K562 (cell line): ENCODE results near the gene SLC24A3. TPM values are rescaled to one million over a fixed set of nuclear protein-coding genes. Genes with fewer than 3 reads are reported as not detected.

Experiments
- ATAC-seq: fragments of 200-7000 bp; cut with Tn5 transposase; 3 replicates; pipeline ENCODE4 v1.9.1; 2020; ENCODE audit warnings: moderate library complexity
- BruUV-seq: library from RNA; stranded (reverse); fragments of 400-500 nt; replicated peaks from 2 replicates; lab custom pipeline; 2021; lab: Mats Ljungman, UMichigan
- CTCF ChIA-PET: fragments of 300-600 bp; formaldehyde crosslinking; extraction: SDS; loops from one replicate; lab custom pipeline; 2021; ENCODE audit warnings: low intra/inter-chr PET ratio; lab: Yijun Ruan, JAX
- POLR2A ChIA-PET: fragments of 300-600, 350-650 bp; sonication (Branson Sonifier 250); formaldehyde crosslinking; extraction: SDS; loops from one replicate; lab custom pipeline; 2021; ENCODE audit warnings: antibody characterized with exemption, inconsistent platforms; lab: Yijun Ruan, JAX
- DNase-seq, 4 experiments: peaks; one replicate each; pipeline versions ENCODE4 v3.0.0 to v3.0.0-alpha.2; 2011 to 2018; ENCODE audit warnings: low spot score in 3 of 4, mixed read lengths in 3 of 4; ENCODE audit errors: extremely low read depth in 1 of 4
- FAIRE-seq: peaks from 2 replicates; lab custom pipeline; 2011; peaks lifted over from hg19 to GRCh38; lab: Jason Lieb, UNC
- H2AFZ ChIP-seq: 2 replicates; pipeline ENCODE4 v1.6.0; 2011; ENCODE audit warnings: low read depth, low read length, control low read depth, inconsistent platforms
- H3K27ac ChIP-seq: fragments of 200-600 bp; 3 replicates; pipeline ENCODE4 v1.8.0; 2011; ENCODE audit warnings: low read depth, mild to moderate bottlenecking, control low read depth, inconsistent platforms, low read length, moderate library complexity, mixed read lengths; ENCODE audit errors: extremely low read depth
- H3K27me3 ChIP-seq, 2 experiments: fragments of 300-600 bp in 1 of 2; 2 replicates in 1 of 2; 3 replicates in 1 of 2; pipeline versions ENCODE4 v1.6.0 to v1.8.0; 2011; ENCODE audit warnings: inconsistent platforms in 2 of 2, low read length in 2 of 2, mild to moderate bottlenecking in 1 of 2, mixed read lengths in 1 of 2, moderate library complexity in 1 of 2; ENCODE audit not compliant: control insufficient read depth in 2 of 2, insufficient read depth in 2 of 2
- H3K36me3 ChIP-seq: fragments of 300-600 bp; 3 replicates; pipeline ENCODE4 v1.8.0; 2011; ENCODE audit warnings: mild to moderate bottlenecking, low read length, inconsistent platforms; ENCODE audit not compliant: control insufficient read depth, insufficient read depth
- H3K4me1 ChIP-seq, 2 experiments: fragments of 200-600 bp in 1 of 2; replicated peaks in 1 of 2; 2 replicates in 1 of 2; 3 replicates in 1 of 2; pipeline versions ENCODE4 v1.5.1 to v1.8.0; 2011; ENCODE audit warnings: inconsistent platforms in 2 of 2, low read length in 2 of 2, mild to moderate bottlenecking in 1 of 2, mixed read lengths in 1 of 2, moderate library complexity in 1 of 2; ENCODE audit not compliant: control insufficient read depth in 2 of 2, insufficient read depth in 2 of 2
- H3K4me2 ChIP-seq: 2 replicates; pipeline ENCODE4 v1.6.1; 2011; ENCODE audit warnings: low read length, control low read depth, inconsistent platforms, mixed read lengths; ENCODE audit not compliant: insufficient read depth
- H3K4me3 ChIP-seq: fragments of 200-600 bp; sonication (generic), shearing (Covaris generic); 2 replicates; pipeline ENCODE4 v1.5.1; 2016; ENCODE audit warnings: control low read depth, inconsistent platforms
- H3K79me2 ChIP-seq: fragments of 200-600 bp; 3 replicates; pipeline ENCODE4 v1.8.0; 2011; ENCODE audit warnings: low read length, inconsistent platforms; ENCODE audit not compliant: control insufficient read depth, insufficient read depth
- H3K9ac ChIP-seq, 2 experiments: 2 replicates each; pipeline versions ENCODE4 v1.6.0 to v1.6.1; 2011; ENCODE audit warnings: low read depth in 2 of 2, low read length in 2 of 2, control low read depth in 1 of 2, inconsistent platforms in 1 of 2, mild to moderate bottlenecking in 1 of 2, mixed read lengths in 1 of 2; ENCODE audit not compliant: insufficient read depth in 1 of 2
- H3K9me1 ChIP-seq: one replicate; pipeline ENCODE4 v1.6.0; 2011; ENCODE audit warnings: inconsistent platforms, mild to moderate bottlenecking, low read length, moderate library complexity; ENCODE audit not compliant: control insufficient read depth, insufficient read depth
- H3K9me3 ChIP-seq: replicated peaks from 2 replicates; pipeline ENCODE4 v1.5.1; 2011; ENCODE audit warnings: low read depth, low read length, inconsistent platforms; ENCODE audit not compliant: control insufficient read depth, insufficient read depth
- H4K20me1 ChIP-seq: replicated peaks from 2 replicates; pipeline ENCODE4 v1.6.1; 2011; ENCODE audit warnings: low read length, inconsistent platforms, mixed read lengths; ENCODE audit not compliant: control insufficient read depth, insufficient read depth
- FOXK2 ChIP-seq, 2 experiments: fragments of 450-650 bp; IDR thresholded peaks in 1 of 2; conservative IDR thresholded peaks in 1 of 2; 2 replicates each; pipeline ENCODE4 v1.6.1; 2016; ENCODE audit warnings: low read depth in 2 of 2, mild to moderate bottlenecking in 1 of 2
- NCOA2 ChIP-seq, 2 experiments: fragments of 450-650 bp; IDR thresholded peaks; 2 replicates each; pipeline ENCODE4 v1.6.1; 2018; ENCODE audit warnings: mild to moderate bottlenecking in 2 of 2, moderate library complexity in 1 of 2; ENCODE audit not compliant: partially characterized antibody in 2 of 2
- SMAD2 ChIP-seq: fragments of 150-350 bp; IDR thresholded peaks from 2 replicates; pipeline ENCODE4 v1.6.1; 2014; ENCODE audit warnings: low read depth, mild to moderate bottlenecking, low read length
- SMARCB1 ChIP-seq: IDR thresholded peaks from 2 replicates; pipeline ENCODE4 v1.6.1; 2011; ENCODE audit warnings: improper control_type of control experiment, low read depth; ENCODE audit not compliant: insufficient read length
- STAG1 ChIP-seq: sonication (generic); formaldehyde crosslinking; IDR thresholded peaks from 2 replicates; pipeline ENCODE4 v1.5.0; 2020; ENCODE audit warnings: missing genetic modification reagents, borderline replicate concordance
- ZNF518B ChIP-seq: fragments of 250-450 bp; sonication (Bioruptor Pico); IDR thresholded peaks from 2 replicates; pipeline ENCODE4 v1.5.0; 2021; ENCODE audit warnings: mild to moderate bottlenecking, moderate library complexity
- ZNF766 ChIP-seq: fragments of 200-800 bp; sonication (Bioruptor generic); conservative IDR thresholded peaks from 2 replicates; pipeline ENCODE4 v1.6.1; 2016; ENCODE audit warnings: missing genetic modification characterization, missing compliant biosample characterization
- WGBS: fragments of 100-300 bp; shearing (Covaris generic); methylation state at CpG from one replicate; pipeline ENCODE4 v1.1.6; 2016; ENCODE audit warnings: low coverage, mixed read lengths; ENCODE audit not compliant: insufficient coverage; ENCODE audit errors: missing lambda C conversion rate; 5-methylcytosine and 5-hydroxymethylcytosine counted together
- in situ Hi-C: fragments of 300-500 bp; cut with MboI; formaldehyde crosslinking; loops from 4 replicates; pipeline ENCODE4 v1.15.0; 2018; ENCODE audit warnings: inconsistent platforms, mixed read lengths
- intact Hi-C: fragments of 100-400 bp; cut with micrococcal nuclease; formaldehyde crosslinking; loops from 2 replicates; pipeline ENCODE4 v1.14.2; 2022
- polyA plus RNA-seq, 8 experiments: library from polyadenylated mRNA; depleted of rRNA in 4 of 8; stranded (reverse) in 5 of 8; unstranded in 3 of 8; fragments of >200 nt; fragmentation: Nextera tagmentation in 2 of 8; fragmentation: Illumina TruSeq in 1 of 8; extraction: Ambion mirVana in 2 of 8; extraction: Trizol in 1 of 8; gene quantifications; 2 replicates each; pipeline versions ENCODE4 v1.2.1 to v1.2.3, GENCODE V29; 2011 to 2014; ENCODE audit warnings: inconsistent platforms in 1 of 8, missing spikeins in 1 of 8
- total RNA-seq, 7 experiments: library from RNA; depleted of rRNA in 6 of 7; stranded (reverse); fragments of >200 nt in 6 of 7; fragmentation: Illumina TruSeq in 2 of 7; extraction: Trizol in 2 of 7; gene quantifications; 2 replicates each; pipeline versions ENCODE4 v1.2.1 to v1.2.3, GENCODE V29; 2011 to 2021; ENCODE audit warnings: low replicate concordance in 1 of 7
- TF ChIP-seq, protein P1 (sequence below): sonication (generic); formaldehyde crosslinking; IDR thresholded peaks from 2 replicates; pipeline ENCODE4 v1.8.0; 2022; ENCODE audit warnings: mild to moderate bottlenecking, missing genetic modification reagents, borderline replicate concordance
- TF ChIP-seq, protein P2 (sequence below): IDR thresholded peaks from 2 replicates; pipeline ENCODE4 v1.6.1; 2011; ENCODE audit not compliant: insufficient read length; ENCODE audit errors: extremely low read depth

The SLC24A3 gene
- total and polyA plus RNA-seq, 9 of the 15 experiments (the other 6 are each of a cell fraction or from before 2014, with no cell fraction given) = not detected

- TF ChIP-seq FOXK2 (conservative IDR thresholded peaks at IDR 0.05 in 1 of 2, IDR thresholded peaks at IDR 0.05 in 1 of 2; ENCODE audit: low read depth in 2 of 2) (no peak), SMARCB1 (no peak), STAG1 (CRISPR knock-in tag) (no peak), SMAD2 (no peak), NCOA2 (IDR thresholded peaks at IDR 0.05; ENCODE audit: partially characterized antibody in 2 of 2) (no peak), ZNF518B (no peak), ZNF766 (no peak)
- TF ChIP-seq, protein P1, sequence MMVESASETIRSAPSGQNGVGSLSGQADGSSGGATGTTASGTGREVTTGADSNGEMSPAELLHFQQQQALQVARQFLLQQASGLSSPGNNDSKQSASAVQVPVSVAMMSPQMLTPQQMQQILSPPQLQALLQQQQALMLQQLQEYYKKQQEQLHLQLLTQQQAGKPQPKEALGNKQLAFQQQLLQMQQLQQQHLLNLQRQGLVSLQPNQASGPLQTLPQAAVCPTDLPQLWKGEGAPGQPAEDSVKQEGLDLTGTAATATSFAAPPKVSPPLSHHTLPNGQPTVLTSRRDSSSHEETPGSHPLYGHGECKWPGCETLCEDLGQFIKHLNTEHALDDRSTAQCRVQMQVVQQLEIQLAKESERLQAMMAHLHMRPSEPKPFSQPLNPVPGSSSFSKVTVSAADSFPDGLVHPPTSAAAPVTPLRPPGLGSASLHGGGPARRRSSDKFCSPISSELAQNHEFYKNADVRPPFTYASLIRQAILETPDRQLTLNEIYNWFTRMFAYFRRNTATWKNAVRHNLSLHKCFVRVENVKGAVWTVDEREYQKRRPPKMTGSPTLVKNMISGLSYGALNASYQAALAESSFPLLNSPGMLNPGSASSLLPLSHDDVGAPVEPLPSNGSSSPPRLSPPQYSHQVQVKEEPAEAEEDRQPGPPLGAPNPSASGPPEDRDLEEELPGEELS = no peak
- TF ChIP-seq, protein P2, sequence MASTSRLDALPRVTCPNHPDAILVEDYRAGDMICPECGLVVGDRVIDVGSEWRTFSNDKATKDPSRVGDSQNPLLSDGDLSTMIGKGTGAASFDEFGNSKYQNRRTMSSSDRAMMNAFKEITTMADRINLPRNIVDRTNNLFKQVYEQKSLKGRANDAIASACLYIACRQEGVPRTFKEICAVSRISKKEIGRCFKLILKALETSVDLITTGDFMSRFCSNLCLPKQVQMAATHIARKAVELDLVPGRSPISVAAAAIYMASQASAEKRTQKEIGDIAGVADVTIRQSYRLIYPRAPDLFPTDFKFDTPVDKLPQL = no peak
- BruUV-seq = no TSS peak
- intact Hi-C loops (no loop called here), in situ Hi-C loops (loop anchor here (25.0 kb wide), 1 partner anchor 374 kb away; no protein-coding TSS in a partner anchor)
- Histone ChIP-seq H3K4me3 (no peak overlapping the region), H3K27me3 (peaks cover 0 to 6% of the 10 kb centered on the region in 2 experiments; a peak in 1 of 5 replicates), H3K79me2 (no peaks in the 10 kb centered on the region), H3K9ac (no peak overlapping the region), H3K27ac (no peak overlapping the region), H3K36me3 (no peaks in the 10 kb centered on the region), H2AFZ (no peak overlapping the region), H3K9me1 (no peaks in the 10 kb centered on the region), H4K20me1 (no peaks in the 10 kb centered on the region), H3K9me3 (no peaks in the 10 kb centered on the region), H3K4me1 (no peaks in the 10 kb centered on the region), H3K4me2 (no peak overlapping the region)
- FAIRE-seq (no peak), DNase-seq (no peak), ATAC-seq (no peak)
- POLR2A ChIA-PET = no interaction called here
- 3% methylated on average over 5 of the region's 58 CpGs for WGBS
- CTCF ChIA-PET = no interaction called here
Measured at GRCh38 chr20:19212821-19213502, 520 bp downstream of the SLC24A3 start.
